Body of pancreas (tissue), 4 donors: Measurements from ENCODE around the gene RNF11. TPM values are rescaled to one million over a fixed set of nuclear protein-coding genes. Genes with fewer than 3 reads are reported as not detected.

ENCODE experiments used
- ATAC-seq: fragments of 150-250 bp; one replicate; pipeline ENCODE4 v1.9.1; 2016
- DNase-seq, 4 donors: peaks; one replicate each; pipeline ENCODE4 v3.0.0-alpha.2; 2019
- H3K27ac ChIP-seq, 4 donors: fragments of 200-600 bp; sonication (generic); 1 replicate in 3 of 4; 2 replicates in 1 of 4; pipeline versions ENCODE4 v1.5.1 to v1.6.1; 2016 to 2019; ENCODE audit warnings: mild to moderate bottlenecking in 1 of 4, mixed read lengths in 1 of 4, moderate library complexity in 1 of 4
- H3K27me3 ChIP-seq, 2 donors: fragments of 200-600 bp; sonication (generic); one replicate each; pipeline ENCODE4 v1.6.0; 2016; ENCODE audit warnings: mild to moderate bottlenecking in 1 of 2
- H3K36me3 ChIP-seq, 2 donors: fragments of 200-600 bp; sonication (generic); replicated peaks in 1 of 2; 2 replicates each; pipeline ENCODE4 v1.5.1; 2016; ENCODE audit warnings: low read depth in 2 of 2; ENCODE audit not compliant: insufficient read depth in 1 of 2
- H3K4me1 ChIP-seq: fragments of 200-600 bp; sonication (generic); one replicate; pipeline ENCODE4 v1.6.0; 2016
- H3K4me3 ChIP-seq, 2 donors: fragments of 200-600 bp; sonication (generic); 1 replicate in 1 of 2; 2 replicates in 1 of 2; pipeline ENCODE4 v1.5.1; 2016 to 2019
- H3K9me3 ChIP-seq, 3 donors: fragments of 200-600 bp; sonication (generic); 1 replicate in 2 of 3; 2 replicates in 1 of 3; pipeline ENCODE4 v1.5.1; 2016
- CTCF ChIP-seq, 7 experiments: fragments of 450-650 bp in 4 of 7; fragments of 200-600 bp in 3 of 7; sonication (generic) in 3 of 7; IDR thresholded peaks; one replicate each; pipeline ENCODE4 v1.5.1; 2016 to 2019; ENCODE audit warnings: antibody characterized with exemption in 7 of 7
- POLR2A ChIP-seq, 3 donors: fragments of 450-650 bp; IDR thresholded peaks; one replicate each; pipeline ENCODE4 v1.6.1; 2016; ENCODE audit warnings: antibody characterized with exemption in 3 of 3, mild to moderate bottlenecking in 2 of 3
- WGBS, 2 donors: methylation state at CpG; one replicate each; pipeline ENCODE4 v1.1.5; 2017; 5-methylcytosine and 5-hydroxymethylcytosine counted together
- intact Hi-C: fragments of 100-400 bp; cut with DNase I; formaldehyde crosslinking; loops from one replicate; pipeline ENCODE4 v1.15.1; 2023
- total RNA-seq, 2 donors: library from RNA; depleted of rRNA; stranded (reverse); fragments of >200 nt; gene quantifications; one replicate each; pipeline ENCODE4 v1.1.0, GENCODE V29; 2016

RNF11 gene
- total RNA-seq, 2 donors from 2014 or later: 33.2 to 34.9 TPM

- H3K9me3 ChIP-seq: no peaks in the 10 kb centered on the region
- no peak overlapping the region for H3K4me3 ChIP-seq
- ATAC-seq: no peak
- peak; percentile 58 to 80 (median 72) for DNase-seq
- H3K27me3 ChIP-seq: no peaks in the 10 kb centered on the region
- no peaks in the 10 kb centered on the region for H3K36me3 ChIP-seq
- intact Hi-C loops: no loop called here
- WGBS, 2 donors: 70% methylated on average over 8 of the region's 8 CpGs
- TF ChIP-seq CTCF (IDR thresholded peaks at IDR 0.05) (no peak), POLR2A (IDR thresholded peaks at IDR 0.05) (no peak)
- peak overlapping the region in 3 of 4 donors; percentile 89 to 96 (median 90) for H3K27ac ChIP-seq
- peaks cover 24% of the 10 kb centered on the region for H3K4me1 ChIP-seq
These were observed 1.2 kb upstream of the RNF11 start for GRCh38 chr1:51234721-51235425.

- H3K36me3 ChIP-seq: no peaks in the 10 kb centered on the region
- no peaks in the 10 kb centered on the region for H3K27me3 ChIP-seq
- peak; percentile 38 to 61 (median 54) for DNase-seq
- H3K27ac ChIP-seq: peak overlapping the region; percentile 87 to 96 (median 90)
- H3K9me3 ChIP-seq: no peaks in the 10 kb centered on the region
- H3K4me3 ChIP-seq: peak overlapping the region; percentile 95 to 96
- TF ChIP-seq CTCF (IDR thresholded peaks at IDR 0.05) (no peak), POLR2A (IDR thresholded peaks at IDR 0.05) (peak in 2 of 3 donors; percentile 13 to 24)
- peak; percentile 22 for ATAC-seq
- intact Hi-C loops: no loop called here
- H3K4me1 ChIP-seq: peaks cover 42% of the 10 kb centered on the region
- 0 to 1% methylated on average over 19 to 35 of the region's 54 CpGs for WGBS, 2 donors
These were observed 668 bp downstream of the RNF11 start for GRCh38 chr1:51236531-51237350.

- peak overlapping the region; percentile 95 to 96 for H3K4me3 ChIP-seq
- H3K27me3 ChIP-seq: no peaks in the 10 kb centered on the region
- no peaks in the 10 kb centered on the region for H3K9me3 ChIP-seq
- ATAC-seq (no peak), DNase-seq (no peak)
- WGBS, 2 donors: 0 to 4% methylated on average over 9 of the region's 9 CpGs
- intact Hi-C loops: no loop called here
- H3K36me3 ChIP-seq: no peaks in the 10 kb centered on the region
- H3K27ac ChIP-seq: peak overlapping the region; percentile 25 to 96 (median 90)
- peak in 1 of 3 donors; percentile 14 for TF ChIP-seq POLR2A (IDR thresholded peaks at IDR 0.05)
- no peak for TF ChIP-seq CTCF (IDR thresholded peaks at IDR 0.05)
- peaks cover 43% of the 10 kb centered on the region for H3K4me1 ChIP-seq
These were observed 1.4 kb downstream of the RNF11 start for GRCh38 chr1:51237351-51238033.

- intact Hi-C loops: no loop called here
- Histone ChIP-seq H3K9me3 (no peaks in the 10 kb centered on the region), H3K4me3 (no peak overlapping the region), H3K27ac (peak overlapping the region; percentile 25 to 90 (median 76)), H3K4me1 (peaks cover 43% of the 10 kb centered on the region), H3K27me3 (no peaks in the 10 kb centered on the region), H3K36me3 (no peaks in the 10 kb centered on the region)
- no peak for TF ChIP-seq CTCF (IDR thresholded peaks at IDR 0.05)
- TF ChIP-seq POLR2A (IDR thresholded peaks at IDR 0.05): no peak
- ATAC-seq (no peak), DNase-seq (peak in 2 of 4 donors; percentile 23 to 32)
- WGBS, 2 donors: 2 to 13% methylated on average over 7 of the region's 7 CpGs
These were observed 1.9 kb downstream of the RNF11 start for GRCh38 chr1:51238034-51238403.
